ENCODE results near the gene ZNF274. TPM values are rescaled to one million over a fixed set of nuclear protein-coding genes. Genes with fewer than 3 reads are reported as not detected.

Gene ZNF274
- total RNA-seq, 1 experiment from 2014 or later: 27.5 TPM

DNA sequence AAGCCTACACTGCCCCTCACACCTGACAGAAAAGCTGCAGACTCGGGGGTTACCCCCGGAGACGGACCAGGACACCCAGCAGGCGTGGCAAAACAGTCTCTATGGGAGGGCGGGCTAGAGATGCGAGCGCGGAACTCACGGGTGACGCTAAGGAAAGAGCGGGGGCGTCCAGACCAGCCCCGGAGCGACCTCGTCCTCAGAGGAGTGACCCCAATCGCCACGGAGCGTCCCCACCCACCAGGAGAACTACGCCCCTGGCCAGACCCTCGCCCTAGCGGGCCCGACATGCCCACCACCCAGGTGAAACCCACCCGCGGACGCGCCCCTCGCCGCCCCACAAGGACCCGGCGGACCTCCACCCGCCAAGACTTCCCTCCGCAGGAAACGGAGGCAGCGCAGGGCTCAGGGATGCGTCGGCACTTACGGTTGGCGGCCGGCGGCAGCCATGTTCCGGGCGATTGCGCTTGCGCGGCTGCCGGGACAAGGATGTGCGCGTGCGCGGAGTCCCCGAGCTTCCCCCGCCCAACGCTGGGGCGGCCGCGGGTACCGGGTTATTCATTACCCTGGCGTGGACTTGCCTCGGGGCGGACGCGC, 32.4 kb upstream of the ZNF274 start, which contains the start of gene ZNF329:
ZNF329 (minus strand) TSS at position 462 of the 594 bp plus-strand sequence. CDS start 21,286 bp downstream, outside the sequence.
- DNase-seq (ENCODE audit: low spot score): peak; percentile 91
- Mint-ChIP-seq H3K4me1 (peaks cover 16% of the 10 kb centered on the region), H3K27me3 (ENCODE audit: low read depth) (peaks cover 4% of the 10 kb centered on the region), H3K4me3 (peak within 1 kb of the TSS; percentile 91), H3K9me3 (peaks cover 13% of the 10 kb centered on the region), H3K36me3 (peaks cover 23% of the 10 kb centered on the region), H3K27ac (peak within 1 kb of the TSS; percentile 47)
- peak; percentile 52 for ATAC-seq
- CTCF ChIA-PET: interaction anchor here (0.6 to 1.7 kb wide), 8 partner anchors 45 to 148 kb away, joined by 3 to 8 read pairs (median 3); partner anchors contain the start of genes ZNF135 and ZNF606
- POLR2A ChIA-PET: interaction anchor here (0.9 to 1.3 kb wide), 5 partner anchors 58 to 148 kb away, joined by 3 to 8 read pairs (median 3); partner anchors contain the start of genes ZNF135 and ZNF606
- 0 out of 2 replicates have a peak, but pooled peaks have one; percentile 43 for TF ChIP-seq TP53 (CRISPR knock-in tag; IDR thresholded peaks at IDR 0.05)
- TF ChIP-seq ZNF138 (CRISPR knock-in tag; conservative IDR thresholded peaks at IDR 0.05): peak; percentile 57; the same call in 1 of the 2 replicates
- TF ChIP-seq, protein P1, sequence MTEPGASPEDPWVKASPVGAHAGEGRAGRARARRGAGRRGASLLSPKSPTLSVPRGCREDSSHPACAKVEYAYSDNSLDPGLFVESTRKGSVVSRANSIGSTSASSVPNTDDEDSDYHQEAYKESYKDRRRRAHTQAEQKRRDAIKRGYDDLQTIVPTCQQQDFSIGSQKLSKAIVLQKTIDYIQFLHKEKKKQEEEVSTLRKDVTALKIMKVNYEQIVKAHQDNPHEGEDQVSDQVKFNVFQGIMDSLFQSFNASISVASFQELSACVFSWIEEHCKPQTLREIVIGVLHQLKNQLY (CRISPR knock-in tag; IDR thresholded peaks at IDR 0.05): 0 out of 2 replicates have a peak, but pooled peaks have one; percentile 44
- TF ChIP-seq, protein P2, sequence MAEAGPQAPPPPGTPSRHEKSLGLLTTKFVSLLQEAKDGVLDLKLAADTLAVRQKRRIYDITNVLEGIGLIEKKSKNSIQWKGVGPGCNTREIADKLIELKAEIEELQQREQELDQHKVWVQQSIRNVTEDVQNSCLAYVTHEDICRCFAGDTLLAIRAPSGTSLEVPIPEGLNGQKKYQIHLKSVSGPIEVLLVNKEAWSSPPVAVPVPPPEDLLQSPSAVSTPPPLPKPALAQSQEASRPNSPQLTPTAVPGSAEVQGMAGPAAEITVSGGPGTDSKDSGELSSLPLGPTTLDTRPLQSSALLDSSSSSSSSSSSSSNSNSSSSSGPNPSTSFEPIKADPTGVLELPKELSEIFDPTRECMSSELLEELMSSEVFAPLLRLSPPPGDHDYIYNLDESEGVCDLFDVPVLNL (CRISPR knock-in tag; IDR thresholded peaks at IDR 0.05; ENCODE audit: borderline replicate concordance, low read depth): no peak
- TF ChIP-seq ZNF396 (CRISPR knock-in tag; IDR thresholded peaks at IDR 0.05; ENCODE audit: borderline replicate concordance): no peak
- TF ChIP-seq ZNF423 (CRISPR knock-in tag; IDR thresholded peaks at IDR 0.05): no peak
- TF ChIP-seq, protein P3, sequence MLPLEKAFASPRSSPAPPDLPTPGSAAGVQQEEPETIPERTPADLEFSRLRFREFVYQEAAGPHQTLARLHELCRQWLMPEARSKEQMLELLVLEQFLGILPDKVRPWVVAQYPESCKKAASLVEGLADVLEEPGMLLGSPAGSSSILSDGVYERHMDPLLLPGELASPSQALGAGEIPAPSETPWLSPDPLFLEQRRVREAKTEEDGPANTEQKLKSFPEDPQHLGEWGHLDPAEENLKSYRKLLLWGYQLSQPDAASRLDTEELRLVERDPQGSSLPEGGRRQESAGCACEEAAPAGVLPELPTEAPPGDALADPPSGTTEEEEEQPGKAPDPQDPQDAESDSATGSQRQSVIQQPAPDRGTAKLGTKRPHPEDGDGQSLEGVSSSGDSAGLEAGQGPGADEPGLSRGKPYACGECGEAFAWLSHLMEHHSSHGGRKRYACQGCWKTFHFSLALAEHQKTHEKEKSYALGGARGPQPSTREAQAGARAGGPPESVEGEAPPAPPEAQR (CRISPR knock-in tag; IDR thresholded peaks at IDR 0.05): no peak
- no peak for TF ChIP-seq NR2C2 (CRISPR knock-in tag; IDR thresholded peaks at IDR 0.05)
- no peak for TF ChIP-seq ZNF671 (CRISPR knock-in tag; IDR thresholded peaks at IDR 0.05)
- TF ChIP-seq SMAD3 (CRISPR knock-in tag; IDR thresholded peaks at IDR 0.05; ENCODE audit: borderline replicate concordance): no peak
- TF ChIP-seq JUN (CRISPR knock-in tag; IDR thresholded peaks at IDR 0.05): no peak
- TF ChIP-seq, protein P4, sequence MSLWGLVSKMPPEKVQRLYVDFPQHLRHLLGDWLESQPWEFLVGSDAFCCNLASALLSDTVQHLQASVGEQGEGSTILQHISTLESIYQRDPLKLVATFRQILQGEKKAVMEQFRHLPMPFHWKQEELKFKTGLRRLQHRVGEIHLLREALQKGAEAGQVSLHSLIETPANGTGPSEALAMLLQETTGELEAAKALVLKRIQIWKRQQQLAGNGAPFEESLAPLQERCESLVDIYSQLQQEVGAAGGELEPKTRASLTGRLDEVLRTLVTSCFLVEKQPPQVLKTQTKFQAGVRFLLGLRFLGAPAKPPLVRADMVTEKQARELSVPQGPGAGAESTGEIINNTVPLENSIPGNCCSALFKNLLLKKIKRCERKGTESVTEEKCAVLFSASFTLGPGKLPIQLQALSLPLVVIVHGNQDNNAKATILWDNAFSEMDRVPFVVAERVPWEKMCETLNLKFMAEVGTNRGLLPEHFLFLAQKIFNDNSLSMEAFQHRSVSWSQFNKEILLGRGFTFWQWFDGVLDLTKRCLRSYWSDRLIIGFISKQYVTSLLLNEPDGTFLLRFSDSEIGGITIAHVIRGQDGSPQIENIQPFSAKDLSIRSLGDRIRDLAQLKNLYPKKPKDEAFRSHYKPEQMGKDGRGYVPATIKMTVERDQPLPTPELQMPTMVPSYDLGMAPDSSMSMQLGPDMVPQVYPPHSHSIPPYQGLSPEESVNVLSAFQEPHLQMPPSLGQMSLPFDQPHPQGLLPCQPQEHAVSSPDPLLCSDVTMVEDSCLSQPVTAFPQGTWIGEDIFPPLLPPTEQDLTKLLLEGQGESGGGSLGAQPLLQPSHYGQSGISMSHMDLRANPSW (CRISPR knock-in tag; conservative IDR thresholded peaks at IDR 0.05; ENCODE audit: low read depth): peak; percentile 82; the same call in 1 of the 2 replicates
- TF ChIP-seq RORB (CRISPR knock-in tag; IDR thresholded peaks at IDR 0.05): no peak
- TF ChIP-seq FOXJ3 (CRISPR knock-in tag; IDR thresholded peaks at IDR 0.05; ENCODE audit: borderline replicate concordance): no peak
- TF ChIP-seq KAT7 (CRISPR knock-in tag; IDR thresholded peaks at IDR 0.05; ENCODE audit: borderline replicate concordance): no peak
- TF ChIP-seq, protein P5, sequence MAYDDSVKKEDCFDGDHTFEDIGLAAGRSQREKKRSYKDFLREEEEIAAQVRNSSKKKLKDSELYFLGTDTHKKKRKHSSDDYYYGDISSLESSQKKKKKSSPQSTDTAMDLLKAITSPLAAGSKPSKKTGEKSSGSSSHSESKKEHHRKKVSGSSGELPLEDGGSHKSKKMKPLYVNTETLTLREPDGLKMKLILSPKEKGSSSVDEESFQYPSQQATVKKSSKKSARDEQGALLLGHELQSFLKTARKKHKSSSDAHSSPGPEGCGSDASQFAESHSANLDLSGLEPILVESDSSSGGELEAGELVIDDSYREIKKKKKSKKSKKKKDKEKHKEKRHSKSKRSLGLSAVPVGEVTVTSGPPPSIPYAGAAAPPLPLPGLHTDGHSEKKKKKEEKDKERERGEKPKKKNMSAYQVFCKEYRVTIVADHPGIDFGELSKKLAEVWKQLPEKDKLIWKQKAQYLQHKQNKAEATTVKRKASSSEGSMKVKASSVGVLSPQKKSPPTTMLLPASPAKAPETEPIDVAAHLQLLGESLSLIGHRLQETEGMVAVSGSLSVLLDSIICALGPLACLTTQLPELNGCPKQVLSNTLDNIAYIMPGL (CRISPR knock-in tag; IDR thresholded peaks at IDR 0.05): peak; percentile 25; the same call in 1 of the 2 replicates
- no peak for TF ChIP-seq MYBL2 (CRISPR knock-in tag; IDR thresholded peaks at IDR 0.05)
- TF ChIP-seq, protein P6, sequence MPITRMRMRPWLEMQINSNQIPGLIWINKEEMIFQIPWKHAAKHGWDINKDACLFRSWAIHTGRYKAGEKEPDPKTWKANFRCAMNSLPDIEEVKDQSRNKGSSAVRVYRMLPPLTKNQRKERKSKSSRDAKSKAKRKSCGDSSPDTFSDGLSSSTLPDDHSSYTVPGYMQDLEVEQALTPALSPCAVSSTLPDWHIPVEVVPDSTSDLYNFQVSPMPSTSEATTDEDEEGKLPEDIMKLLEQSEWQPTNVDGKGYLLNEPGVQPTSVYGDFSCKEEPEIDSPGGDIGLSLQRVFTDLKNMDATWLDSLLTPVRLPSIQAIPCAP (CRISPR knock-in tag; IDR thresholded peaks at IDR 0.05): 0 out of 2 replicates have a peak, but pooled peaks have one; percentile 44
- TF ChIP-seq NR3C1 (CRISPR knock-in tag; conservative IDR thresholded peaks at IDR 0.05; ENCODE audit: low read depth): peak; percentile 54; the same call in 1 of the 2 replicates
- TF ChIP-seq ATF1 (CRISPR knock-in tag; IDR thresholded peaks at IDR 0.05): no peak
- peak; percentile 92 for TF ChIP-seq ETV6 (CRISPR knock-in tag; IDR thresholded peaks at IDR 0.05)
- TF ChIP-seq, protein P7, sequence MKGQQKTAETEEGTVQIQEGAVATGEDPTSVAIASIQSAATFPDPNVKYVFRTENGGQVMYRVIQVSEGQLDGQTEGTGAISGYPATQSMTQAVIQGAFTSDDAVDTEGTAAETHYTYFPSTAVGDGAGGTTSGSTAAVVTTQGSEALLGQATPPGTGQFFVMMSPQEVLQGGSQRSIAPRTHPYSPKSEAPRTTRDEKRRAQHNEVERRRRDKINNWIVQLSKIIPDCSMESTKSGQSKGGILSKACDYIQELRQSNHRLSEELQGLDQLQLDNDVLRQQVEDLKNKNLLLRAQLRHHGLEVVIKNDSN (CRISPR knock-in tag; IDR thresholded peaks at IDR 0.05): no peak; the same call in 1 of the 2 replicates
- TF ChIP-seq, protein P8, sequence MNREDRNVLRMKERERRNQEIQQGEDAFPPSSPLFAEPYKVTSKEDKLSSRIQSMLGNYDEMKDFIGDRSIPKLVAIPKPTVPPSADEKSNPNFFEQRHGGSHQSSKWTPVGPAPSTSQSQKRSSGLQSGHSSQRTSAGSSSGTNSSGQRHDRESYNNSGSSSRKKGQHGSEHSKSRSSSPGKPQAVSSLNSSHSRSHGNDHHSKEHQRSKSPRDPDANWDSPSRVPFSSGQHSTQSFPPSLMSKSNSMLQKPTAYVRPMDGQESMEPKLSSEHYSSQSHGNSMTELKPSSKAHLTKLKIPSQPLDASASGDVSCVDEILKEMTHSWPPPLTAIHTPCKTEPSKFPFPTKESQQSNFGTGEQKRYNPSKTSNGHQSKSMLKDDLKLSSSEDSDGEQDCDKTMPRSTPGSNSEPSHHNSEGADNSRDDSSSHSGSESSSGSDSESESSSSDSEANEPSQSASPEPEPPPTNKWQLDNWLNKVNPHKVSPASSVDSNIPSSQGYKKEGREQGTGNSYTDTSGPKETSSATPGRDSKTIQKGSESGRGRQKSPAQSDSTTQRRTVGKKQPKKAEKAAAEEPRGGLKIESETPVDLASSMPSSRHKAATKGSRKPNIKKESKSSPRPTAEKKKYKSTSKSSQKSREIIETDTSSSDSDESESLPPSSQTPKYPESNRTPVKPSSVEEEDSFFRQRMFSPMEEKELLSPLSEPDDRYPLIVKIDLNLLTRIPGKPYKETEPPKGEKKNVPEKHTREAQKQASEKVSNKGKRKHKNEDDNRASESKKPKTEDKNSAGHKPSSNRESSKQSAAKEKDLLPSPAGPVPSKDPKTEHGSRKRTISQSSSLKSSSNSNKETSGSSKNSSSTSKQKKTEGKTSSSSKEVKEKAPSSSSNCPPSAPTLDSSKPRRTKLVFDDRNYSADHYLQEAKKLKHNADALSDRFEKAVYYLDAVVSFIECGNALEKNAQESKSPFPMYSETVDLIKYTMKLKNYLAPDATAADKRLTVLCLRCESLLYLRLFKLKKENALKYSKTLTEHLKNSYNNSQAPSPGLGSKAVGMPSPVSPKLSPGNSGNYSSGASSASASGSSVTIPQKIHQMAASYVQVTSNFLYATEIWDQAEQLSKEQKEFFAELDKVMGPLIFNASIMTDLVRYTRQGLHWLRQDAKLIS (CRISPR knock-in tag; IDR thresholded peaks at IDR 0.05; ENCODE audit: borderline replicate concordance): peak; percentile 89; the same call in 1 of the 2 replicates
- TF ChIP-seq MXD4 (CRISPR knock-in tag; IDR thresholded peaks at IDR 0.05; ENCODE audit: borderline replicate concordance): no peak
